22Rv1 (cell line): ENCODE results near the gene HCRTR2.

ENCODE experiments used
- CTCF ChIP-seq: fragments of 450-650 bp; IDR thresholded peaks from 2 replicates; pipeline ENCODE4 v1.5.1; 2017; ENCODE audit warnings: mild to moderate bottlenecking
- ZFX ChIP-seq: fragments of 450-650 bp; IDR thresholded peaks from 2 replicates; pipeline ENCODE4 v1.6.1; 2017; ENCODE audit warnings: antibody characterized with exemption, borderline replicate concordance

- TF ChIP-seq CTCF (no peak), ZFX (no peak)
Observed at GRCh38 chr6:55198715-55199114, 24.4 kb downstream of the HCRTR2 start.
